Cardiac atrium fibroblast (primary cell): ENCODE data around the gene CREBBP. TPM values are rescaled to one million over a fixed set of nuclear protein-coding genes. Genes with fewer than 3 reads are reported as not detected.

Source experiments
- total RNA-seq: library from RNA; depleted of rRNA; stranded (reverse); fragments of >200 nt; gene quantifications from 2 replicates; pipeline ENCODE4 v1.2.3, GENCODE V29; 2015

Gene CREBBP
- 14.1 and 16.0 TPM in 2 replicates for total RNA-seq

DNA sequence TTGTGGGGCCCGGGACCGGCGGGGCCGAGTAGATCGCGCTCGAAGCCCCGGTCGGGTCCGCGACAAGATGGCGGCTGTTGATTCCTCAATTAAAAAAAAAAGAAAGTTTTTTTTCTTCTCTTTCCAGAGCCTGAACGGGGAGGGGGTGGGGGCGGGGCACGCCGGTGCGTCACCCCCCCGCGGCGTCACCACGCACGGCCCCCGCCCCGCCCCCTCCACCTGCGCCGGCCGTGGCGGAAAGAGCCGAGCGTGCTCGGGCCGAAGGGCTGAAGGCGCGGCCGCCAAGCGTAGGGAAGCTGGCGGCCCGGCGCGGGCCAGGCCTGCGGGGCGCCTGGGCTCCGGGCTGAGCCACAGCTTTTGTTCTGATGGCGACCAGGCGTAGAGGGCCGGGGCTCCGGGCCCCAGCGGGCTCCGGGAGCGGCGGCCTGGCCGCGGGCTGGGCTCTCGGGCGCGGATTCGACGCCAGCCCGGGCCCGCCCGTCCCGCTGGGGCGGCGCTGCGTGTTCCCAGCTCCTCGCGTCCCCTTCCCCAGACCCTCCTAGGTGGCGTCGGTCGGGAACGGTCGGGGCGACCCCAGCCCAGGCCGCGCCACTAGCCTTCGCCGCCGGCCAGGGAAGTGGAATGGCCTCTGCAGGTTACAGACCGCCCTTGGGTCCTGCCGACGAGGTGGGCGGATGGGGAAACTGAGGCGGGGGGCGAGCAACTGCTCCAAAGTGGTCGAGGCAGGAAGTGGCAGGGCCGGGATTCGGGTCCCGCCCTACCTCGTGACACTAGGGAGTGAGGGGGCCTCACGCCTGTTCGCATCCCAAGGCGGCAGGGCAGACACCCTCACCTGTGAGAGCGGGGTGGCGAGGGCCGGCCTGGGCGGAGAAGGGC is at the start of gene CREBBP:
CREBBP (minus strand) TSS at position 91 of the 876 bp plus-strand sequence. CDS start 797 bp downstream, outside the sequence.

GRCh38 chr16:3717235-3718018 is 163.1 kb downstream of the CREBBP start, which contains the start of gene TRAP1:
Gene TRAP1 (minus strand): TSS chr16:3717524. CDS start chr16:3717508, 16 bp downstream.

Other genes starting within 250 kb of the CREBBP start
- gene DNASE1, start 226.0 kb downstream of the CREBBP start, total RNA-seq, result 6.0 and 10.8 TPM in 2 replicates
- gene TRAP1, start 163.2 kb downstream of the CREBBP start, total RNA-seq, result 51.4 and 51.8 TPM in 2 replicates
- 16.1 and 18.0 TPM in 2 replicates for gene ADCY9, start 235.7 kb upstream of the CREBBP start, total RNA-seq